HG03045 (cell line): Measurements from ENCODE around the gene SYPL1.
A peak's percentile ranks its signal among the peaks of the same experiment; 100 is the strongest.

ENCODE experiments used
- ATAC-seq: cut with Tn5 transposase; IDR thresholded peaks from one replicate; pipeline ENCODE4 v1.9.1; 2021; ENCODE audit warnings: mild to moderate bottlenecking, moderate library complexity; ENCODE audit not compliant: unreplicated experiment

The SYPL1 gene

GRCh38 chr7:106068538-106068961, 43.6 kb downstream of the SYPL1 start:
- ATAC-seq: no peak

GRCh38 chr7:106067678-106068077, 44.4 kb downstream of the SYPL1 start:
- ATAC-seq: no peak

GRCh38 chr7:106065575-106066500, 46.3 kb downstream of the SYPL1 start:
- ATAC-seq: no peak

GRCh38 chr7:106064771-106065574, 47.1 kb downstream of the SYPL1 start:
- no peak for ATAC-seq

GRCh38 chr7:106064316-106064715, 47.8 kb downstream of the SYPL1 start:
- no peak for ATAC-seq

- no peak for ATAC-seq
These were observed 48.4 kb downstream of the SYPL1 start for GRCh38 chr7:106063692-106064091.

GRCh38 chr7:106063024-106063423, 49.1 kb downstream of the SYPL1 start:
- no peak for ATAC-seq

- no peak for ATAC-seq
These were observed 49.6 kb downstream of the SYPL1 start for GRCh38 chr7:106062521-106062931.

GRCh38 chr7:106062006-106062405, 50.1 kb downstream of the SYPL1 start:
- ATAC-seq: no peak

GRCh38 chr7:106061301-106061979, 50.7 kb downstream of the SYPL1 start:
- ATAC-seq: peak; percentile 32

- ATAC-seq: no peak
These were observed 51.7 kb downstream of the SYPL1 start for GRCh38 chr7:106060394-106060920.

- ATAC-seq: no peak
These were observed 52.6 kb downstream of the SYPL1 start for GRCh38 chr7:106059556-106059955.

- no peak for ATAC-seq
These were observed 53.2 kb downstream of the SYPL1 start for GRCh38 chr7:106058928-106059324.

GRCh38 chr7:106057962-106058927, 53.9 kb downstream of the SYPL1 start:
- ATAC-seq: peak; percentile 56

- ATAC-seq: no peak
These were observed 54.7 kb downstream of the SYPL1 start for GRCh38 chr7:106057204-106057961.

GRCh38 chr7:106056513-106057203, 55.5 kb downstream of the SYPL1 start:
- ATAC-seq: peak; percentile 52

- no peak for ATAC-seq
These were observed 57.1 kb downstream of the SYPL1 start for GRCh38 chr7:106054971-106055532.
